Heart left ventricle (tissue), 16 donors: ENCODE measurements around the gene LMO2. TPM values are rescaled to one million over a fixed set of nuclear protein-coding genes. Genes with fewer than 3 reads are reported as not detected.
A peak's percentile ranks its signal among the peaks of the same experiment; 100 is the strongest.

ENCODE experiments used
- ATAC-seq, 4 donors: fragments of 200-7000 bp; cut with Tn5 transposase; one replicate each; pipeline ENCODE4 v1.9.1; 2020 to 2022; ENCODE audit warnings: moderate library complexity in 4 of 4, mild to moderate bottlenecking in 3 of 4, moderate number of reproducible peaks in 1 of 4
- DNase-seq, 5 donors: peaks; one replicate each; pipeline ENCODE4 v3.0.0-alpha.2; 2020
- H3K27ac ChIP-seq, 12 donors: fragments of 200-600 bp; sonication (generic) in 4 of 12; one replicate each; pipeline versions ENCODE4 v1.5.0 to v1.8.0; 2016 to 2022; ENCODE audit warnings: mild to moderate bottlenecking in 2 of 12
- H3K27me3 ChIP-seq, 9 donors: fragments of 200-600 bp; sonication (generic) in 2 of 9; one replicate each; pipeline versions ENCODE4 v1.5.1 to v1.8.0; 2016 to 2022; ENCODE audit warnings: mild to moderate bottlenecking in 3 of 9
- H3K36me3 ChIP-seq, 9 donors: fragments of 200-600 bp; sonication (generic) in 2 of 9; one replicate each; pipeline versions ENCODE4 v1.5.0 to v1.8.0; 2018 to 2022; ENCODE audit warnings: mild to moderate bottlenecking in 2 of 9
- H3K4me1 ChIP-seq, 12 donors: fragments of 200-600 bp; sonication (generic) in 4 of 12; one replicate each; pipeline versions ENCODE4 v1.5.0 to v1.8.0; 2016 to 2022; ENCODE audit warnings: mild to moderate bottlenecking in 3 of 12
- H3K4me3 ChIP-seq, 12 donors: fragments of 200-600 bp; sonication (generic) in 4 of 12; one replicate each; pipeline versions ENCODE4 v1.5.0 to v1.8.0; 2017 to 2022; ENCODE audit warnings: mild to moderate bottlenecking in 9 of 12, moderate library complexity in 4 of 12
- H3K9me3 ChIP-seq, 12 donors: fragments of 200-600 bp; sonication (generic) in 4 of 12; one replicate each; pipeline versions ENCODE4 v1.5.0 to v1.8.0; 2016 to 2022; ENCODE audit warnings: mild to moderate bottlenecking in 1 of 12
- POLR2A ChIP-seq, 2 donors: fragments of 450-650 bp; IDR thresholded peaks; one replicate each; pipeline ENCODE4 v1.6.1; 2017; ENCODE audit warnings: antibody characterized with exemption in 2 of 2, mild to moderate bottlenecking in 2 of 2, moderate library complexity in 2 of 2
- WGBS, 4 donors: extraction: QIAGEN DNeasy Blood & Tissue Kit in 2 of 4; methylation state at CpG; one replicate each; pipeline versions ENCODE4 v1.1.5 to v1.1.7; 2013 to 2018; 5-methylcytosine and 5-hydroxymethylcytosine counted together
- intact Hi-C, 10 donors: fragments of 100-400 bp; cut with DNase I; formaldehyde crosslinking; loops; one replicate each; pipeline versions ENCODE4 v1.11.1 to v1.14.2; 2022
- polyA plus RNA-seq, 2 donors: library from polyadenylated mRNA; stranded (reverse); fragments of 200-250 nt; gene quantifications; one replicate each; pipeline ENCODE4 v1.2.3, GENCODE V29; 2013
- total RNA-seq, 9 donors: library from RNA; depleted of rRNA in 2 of 9; stranded (reverse); fragments of >200 nt in 2 of 9; fragmentation: NEBNext Ultra II Directional in 3 of 9; extraction: Animal tissue kit (Norgen Biotek cat#: 25700) in 3 of 9; gene quantifications; one replicate each; pipeline versions ENCODE4 v1.1.0 to v1.2.4, GENCODE V29; 2016 to 2023
- TF ChIP-seq, protein P1 (sequence below), 12 donors: fragments of 200-600 bp; sonication (generic) in 4 of 12; IDR thresholded peaks; one replicate each; pipeline versions ENCODE4 v1.5.0 to v1.8.0; 2018 to 2022; ENCODE audit warnings: antibody characterized with exemption in 12 of 12, mild to moderate bottlenecking in 5 of 12
- donor health status: ischemic (EF 13 %, LVEDD 7.1; RV severe dilation, severe dysfunction).
- donor health status: healthy with polysubstance abuse.
- donor health status: DM: no; HTN: yes; CAD: no.
- donor health status: DM: no; HTN: no; CAD: no.
- donor health status: ischemic (EF 25% LVEDD 6.9; RV normal size, moderate dysfunction).
- donor health status: ischemic (EF 25% LVEDD 5.7; RV mildly dilated, moderate dysfunction).
- donor health status: healthy.
- donor health status: DM: yes; HTN: yes; CAD: no.
- donor health status: ischemic (EF 35%, LVEDD 5.7; RV mildly dilated, moderate dysfunction).
- donor health status: nonischemic (EF 11% LVEDD 7.7; RV severe dilation, severe dysfunction).
- donor health status: DM: yes; HTN: yes; CAD: no.
- donor health status: PGD.
- donor health status: ischemic (EF 29% LVEDD 5.4; RV normal size, mild dysfunction).
- donor health status: nonischemic (EF 23%, LVEDD 6.1; RV moderate dilation, normal function).

Gene LMO2
- total and polyA plus RNA-seq, 11 donors = 4.5 to 29.6 (median 8.7) TPM

DNA sequence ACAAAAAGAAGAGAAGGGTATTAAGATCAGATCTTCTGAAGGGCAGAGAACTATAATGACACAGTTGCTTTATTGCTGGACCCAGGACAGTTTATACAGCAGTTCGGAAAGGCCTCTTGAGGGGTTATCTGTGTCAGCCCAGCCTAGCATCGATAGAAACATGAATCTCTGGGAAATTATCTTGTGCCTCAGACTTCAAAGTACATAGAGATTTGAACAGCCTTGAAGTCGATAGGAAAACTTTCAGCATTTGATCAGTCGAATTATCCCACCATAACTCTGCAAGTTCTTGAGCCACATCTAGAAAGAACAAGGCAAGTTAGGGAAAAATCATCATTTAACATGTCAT is 2.5 kb upstream of the LMO2 start:
- intact Hi-C loops = no loop called here
- TF ChIP-seq POLR2A (IDR thresholded peaks at IDR 0.05) = no peak
- TF ChIP-seq, protein P1, sequence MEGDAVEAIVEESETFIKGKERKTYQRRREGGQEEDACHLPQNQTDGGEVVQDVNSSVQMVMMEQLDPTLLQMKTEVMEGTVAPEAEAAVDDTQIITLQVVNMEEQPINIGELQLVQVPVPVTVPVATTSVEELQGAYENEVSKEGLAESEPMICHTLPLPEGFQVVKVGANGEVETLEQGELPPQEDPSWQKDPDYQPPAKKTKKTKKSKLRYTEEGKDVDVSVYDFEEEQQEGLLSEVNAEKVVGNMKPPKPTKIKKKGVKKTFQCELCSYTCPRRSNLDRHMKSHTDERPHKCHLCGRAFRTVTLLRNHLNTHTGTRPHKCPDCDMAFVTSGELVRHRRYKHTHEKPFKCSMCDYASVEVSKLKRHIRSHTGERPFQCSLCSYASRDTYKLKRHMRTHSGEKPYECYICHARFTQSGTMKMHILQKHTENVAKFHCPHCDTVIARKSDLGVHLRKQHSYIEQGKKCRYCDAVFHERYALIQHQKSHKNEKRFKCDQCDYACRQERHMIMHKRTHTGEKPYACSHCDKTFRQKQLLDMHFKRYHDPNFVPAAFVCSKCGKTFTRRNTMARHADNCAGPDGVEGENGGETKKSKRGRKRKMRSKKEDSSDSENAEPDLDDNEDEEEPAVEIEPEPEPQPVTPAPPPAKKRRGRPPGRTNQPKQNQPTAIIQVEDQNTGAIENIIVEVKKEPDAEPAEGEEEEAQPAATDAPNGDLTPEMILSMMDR (IDR thresholded peaks at IDR 0.05) = no peak
- DNase-seq (no peak), ATAC-seq (no peak)
- Histone ChIP-seq H3K9me3 (no peaks in the 10 kb centered on the region), H3K4me3 (peak overlapping the region in 3 of 12 donors; percentile 7 to 46 (median 15)), H3K27ac (peak overlapping the region in 2 of 12 donors; percentile 3 to 85), H3K27me3 (no peaks in the 10 kb centered on the region), H3K4me1 (peaks cover 3 to 72% (median 6%) of the 10 kb centered on the region in 12 donors), H3K36me3 (no peaks in the 10 kb centered on the region)
- WGBS, 4 donors = 61 to 76% (median 74%) methylated on average over 4 of the region's 4 CpGs

DNA sequence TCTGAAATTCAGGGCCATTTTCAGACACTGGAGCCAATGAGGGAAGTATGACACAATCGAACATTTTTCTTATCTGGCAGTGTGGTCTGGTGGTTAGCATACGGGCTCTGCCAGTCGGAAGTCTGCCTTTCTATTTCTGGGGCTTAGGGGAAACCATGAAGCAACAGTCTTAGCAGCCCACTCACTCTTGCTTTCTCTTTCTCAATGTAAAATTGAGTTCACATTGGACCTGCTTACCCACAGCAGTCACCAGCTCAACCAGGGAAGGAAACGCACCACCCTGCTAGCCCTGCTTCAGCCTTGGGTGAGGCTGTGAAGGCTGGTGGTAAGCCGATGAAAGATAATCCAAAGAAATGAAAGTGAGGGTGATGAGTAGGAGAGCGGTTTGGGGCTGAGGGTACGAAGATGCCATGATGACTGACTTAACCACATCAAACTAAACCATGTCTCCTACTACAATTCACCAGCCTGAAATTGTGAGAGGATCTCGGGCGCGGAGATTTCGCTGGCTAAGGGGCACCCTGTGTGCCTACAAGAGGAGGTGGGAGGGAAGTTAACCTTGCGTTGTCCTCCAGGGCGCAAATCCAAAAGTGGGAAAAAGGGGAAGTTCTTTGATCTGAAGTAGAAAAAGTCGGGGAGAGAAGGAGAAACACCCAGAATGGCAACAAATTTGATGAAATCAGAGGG is 2.0 kb upstream of the LMO2 start:
- no peak for DNase-seq
- Histone ChIP-seq H3K27ac (peak overlapping the region in 2 of 12 donors; percentile 3 to 85), H3K4me1 (peaks cover 0 to 66% (median 2%) of the 10 kb centered on the region in 12 donors), H3K27me3 (no peaks in the 10 kb centered on the region), H3K4me3 (peak overlapping the region in 4 of 12 donors; percentile 3 to 46 (median 11)), H3K36me3 (no peaks in the 10 kb centered on the region), H3K9me3 (no peaks in the 10 kb centered on the region)
- 80 to 86% (median 85%) methylated on average over 14 of the region's 14 CpGs for WGBS, 4 donors
- peak in 3 of 4 donors; percentile 45 to 64 (median 63) for ATAC-seq
- TF ChIP-seq, protein P1 (IDR thresholded peaks at IDR 0.05) = no peak
- no peak for TF ChIP-seq POLR2A (IDR thresholded peaks at IDR 0.05)
- intact Hi-C loops = no loop called here

DNA sequence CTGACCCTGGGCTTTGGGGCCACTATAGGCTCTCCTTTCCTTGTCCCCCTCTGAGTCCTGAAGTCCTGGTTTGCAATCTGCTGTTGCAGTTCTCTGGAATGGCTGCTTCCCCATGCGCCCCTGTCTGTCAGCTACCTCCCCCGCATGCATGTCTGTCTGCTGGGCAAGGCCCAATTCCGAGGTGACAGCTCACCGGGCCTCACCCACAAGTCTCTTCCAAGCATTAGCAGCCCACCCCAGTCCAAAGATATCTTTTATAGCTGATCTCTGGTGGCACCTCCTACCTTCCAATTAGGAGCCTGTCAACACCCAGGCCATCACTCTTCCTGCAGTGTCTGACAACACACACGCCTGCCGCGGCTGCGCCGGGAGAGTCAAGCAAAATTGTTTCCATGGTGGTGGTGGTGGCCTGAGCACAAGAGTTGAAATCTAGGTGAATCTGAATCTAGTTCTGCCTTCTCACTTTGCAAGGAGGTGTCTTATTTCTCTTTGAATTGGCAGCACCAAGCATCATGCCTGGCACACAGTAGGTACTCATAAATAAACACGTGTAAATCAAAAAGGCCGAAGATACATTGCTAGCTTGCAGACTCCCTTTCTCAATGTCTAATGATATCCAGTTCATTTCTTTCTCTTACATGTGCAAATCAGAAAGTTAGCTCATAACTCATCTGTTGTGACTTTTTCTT is 1.2 kb upstream of the LMO2 start:
- intact Hi-C loops = no loop called here
- peak overlapping the region in 1 of 12 donors; percentile 85 for H3K27ac ChIP-seq
- H3K9me3 ChIP-seq = no peaks in the 10 kb centered on the region
- ATAC-seq (no peak), DNase-seq (no peak)
- H3K27me3 ChIP-seq = no peaks in the 10 kb centered on the region
- 68 to 80% (median 77%) methylated on average over 11 of the region's 11 CpGs for WGBS, 4 donors
- H3K4me3 ChIP-seq = no peak overlapping the region
- H3K36me3 ChIP-seq = no peaks in the 10 kb centered on the region
- TF ChIP-seq POLR2A (IDR thresholded peaks at IDR 0.05) = no peak
- TF ChIP-seq, protein P1 (IDR thresholded peaks at IDR 0.05) = no peak
- peaks cover 0 to 58% (median 0%) of the 10 kb centered on the region in 12 donors for H3K4me1 ChIP-seq

DNA sequence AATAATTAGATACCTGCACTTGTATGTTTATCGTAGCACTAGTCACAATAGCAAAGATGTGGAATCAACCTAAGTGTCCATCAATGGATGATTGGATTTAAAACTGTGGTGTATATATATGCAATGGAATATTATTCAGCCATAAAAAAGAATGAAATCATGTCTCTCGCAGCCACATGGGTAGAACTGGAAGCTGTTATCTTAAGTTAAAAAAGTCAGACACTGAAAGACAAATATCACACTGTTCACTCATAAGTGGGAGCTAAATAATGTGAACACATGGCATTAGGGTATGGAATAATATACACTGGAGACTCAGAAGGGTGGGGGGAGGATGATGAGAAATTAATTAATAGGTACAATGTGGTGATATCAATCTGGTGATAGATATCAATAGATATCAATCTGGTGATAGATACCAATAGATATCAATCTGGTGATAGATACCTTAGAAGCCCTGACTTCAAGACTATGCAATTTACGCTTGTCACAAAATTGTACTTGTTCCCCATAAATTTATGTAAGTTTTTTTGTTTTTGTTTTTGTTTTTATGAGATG is 2.0 kb downstream of the LMO2 start:
- intact Hi-C loops = no loop called here

More for the DNA sequence above, 2.0 kb downstream of the LMO2 start:
- Histone ChIP-seq H3K36me3 (no peaks in the 10 kb centered on the region), H3K27ac (no peak overlapping the region), H3K9me3 (no peaks in the 10 kb centered on the region), H3K4me3 (no peak overlapping the region), H3K4me1 (peaks cover 0 to 38% (median 0%) of the 10 kb centered on the region in 12 donors), H3K27me3 (peaks cover 0 to under 1% (median 0%) of the 10 kb centered on the region in 9 donors)
- ATAC-seq (no peak), DNase-seq (no peak)
- 94 to 98% (median 96%) methylated on average over 3 of the region's 3 CpGs for WGBS, 4 donors
- TF ChIP-seq, protein P1 (IDR thresholded peaks at IDR 0.05) = no peak
- no peak for TF ChIP-seq POLR2A (IDR thresholded peaks at IDR 0.05)
